BLaER1 (cell line): ENCODE measurements around the gene RHOT1.
"Not testable (repeated sequence)": the region's sequence is repeated elsewhere in the genome, so short reads cannot be mapped to it uniquely, and the experiment has no call there.

ENCODE experiments used
- H3K27ac ChIP-seq: shearing (Covaris generic); formaldehyde crosslinking; 2 replicates; pipeline ENCODE4 v1.8.1; 2022
- H3K27me3 ChIP-seq: shearing (Covaris generic); formaldehyde crosslinking; 2 replicates; pipeline ENCODE4 v1.8.1; 2022
- H3K36me3 ChIP-seq: shearing (Covaris generic); formaldehyde crosslinking; 2 replicates; pipeline ENCODE4 v1.8.1; 2022
- H3K4me1 ChIP-seq: shearing (Covaris generic); formaldehyde crosslinking; 2 replicates; pipeline ENCODE4 v1.8.1; 2022
- H3K4me2 ChIP-seq: shearing (Covaris generic); formaldehyde crosslinking; 2 replicates; pipeline ENCODE4 v1.8.1; 2022
- H3K4me3 ChIP-seq: shearing (Covaris generic); formaldehyde crosslinking; 2 replicates; pipeline ENCODE4 v1.8.1; 2022
- H3K9ac ChIP-seq: shearing (Covaris generic); formaldehyde crosslinking; 2 replicates; pipeline ENCODE4 v1.8.1; 2022
- H3K9me3 ChIP-seq: shearing (Covaris generic); formaldehyde crosslinking; 2 replicates; pipeline ENCODE4 v1.8.1; 2022
- H4K20me1 ChIP-seq: shearing (Covaris generic); formaldehyde crosslinking; 2 replicates; pipeline ENCODE4 v1.8.1; 2022
- Cebpa-rat ChIP-seq: shearing (Covaris generic); IDR thresholded peaks from 2 replicates; pipeline ENCODE4 v1.8.1; 2022

RHOT1 gene

DNA sequence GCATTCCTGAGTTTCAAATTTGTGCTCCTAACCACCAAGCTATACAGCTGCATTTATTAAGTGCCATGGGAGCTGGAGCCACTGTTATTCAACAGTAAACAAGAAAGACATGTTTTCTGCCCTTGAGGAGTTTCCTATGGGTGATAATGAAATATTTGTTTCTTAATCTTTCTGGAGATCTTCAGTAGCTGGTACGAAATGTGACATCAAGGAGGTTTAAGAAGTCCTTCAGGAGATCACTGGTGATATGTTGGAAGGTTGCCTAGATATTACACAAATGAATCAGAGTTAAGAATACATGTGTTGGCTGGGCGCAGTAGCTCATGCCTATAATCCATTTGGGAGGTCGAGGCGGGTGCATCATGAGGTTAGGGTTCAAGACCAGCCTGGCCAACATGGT lies 14.9 kb downstream of the RHOT1 start:
- no peak for TF ChIP-seq Cebpa-rat
- Histone ChIP-seq H3K4me1 (no peaks in the 10 kb centered on the region), H3K27ac (no peak overlapping the region)

GRCh38 chr17:32158870-32159585 lies 16.7 kb downstream of the RHOT1 start:
- H3K27me3 ChIP-seq, result no peaks in the 10 kb centered on the region
- H3K27ac ChIP-seq, result no peak overlapping the region
- H3K9ac ChIP-seq, result no peak overlapping the region
- peaks cover 14% of the 10 kb centered on the region for H3K9me3 ChIP-seq
- H3K4me3 ChIP-seq, result no peak overlapping the region
- peaks cover 83% of the 10 kb centered on the region for H3K36me3 ChIP-seq
- TF ChIP-seq Cebpa-rat, result no peak
- no peaks in the 10 kb centered on the region for H3K4me1 ChIP-seq
- peaks cover 40% of the 10 kb centered on the region for H4K20me1 ChIP-seq
- no peak overlapping the region for H3K4me2 ChIP-seq

More for the DNA sequence above, 14.9 kb downstream of the RHOT1 start:
- H3K4me3 ChIP-seq, result no peak overlapping the region
- H3K9me3 ChIP-seq, result 0 out of 2 replicates have a peak, but pooled peaks cover 5% of the 10 kb centered on the region
- no peaks in the 10 kb centered on the region for H3K27me3 ChIP-seq
- peaks cover 40% of the 10 kb centered on the region for H4K20me1 ChIP-seq
- no peak overlapping the region for H3K4me2 ChIP-seq
- H3K36me3 ChIP-seq, result peaks cover 85% of the 10 kb centered on the region
- H3K9ac ChIP-seq, result no peak overlapping the region

GRCh38 chr17:32159586-32160438 lies 17.5 kb downstream of the RHOT1 start:
- TF ChIP-seq Cebpa-rat, result no peak
- Histone ChIP-seq H3K9ac (no peak overlapping the region), H3K27me3 (no peaks in the 10 kb centered on the region), H4K20me1 (peaks cover 40% of the 10 kb centered on the region), H3K4me1 (no peaks in the 10 kb centered on the region), H3K4me2 (no peak overlapping the region), H3K36me3 (peaks cover 83% of the 10 kb centered on the region), H3K27ac (no peak overlapping the region), H3K4me3 (no peak overlapping the region), H3K9me3 (peaks cover 22% of the 10 kb centered on the region)

GRCh38 chr17:32160526-32160925 lies 18.2 kb downstream of the RHOT1 start:
- Histone ChIP-seq H3K36me3 (peaks cover 83% of the 10 kb centered on the region), H3K4me3 (no peak overlapping the region), H3K9ac (no peak overlapping the region)

GRCh38 chr17:32161029-32161428 lies 18.7 kb downstream of the RHOT1 start:
- no peaks in the 10 kb centered on the region for H3K4me1 ChIP-seq
- H3K27ac ChIP-seq, result no peak overlapping the region
- peaks cover 34% of the 10 kb centered on the region for H3K9me3 ChIP-seq
- H4K20me1 ChIP-seq, result peaks cover 37% of the 10 kb centered on the region
- H3K4me3 ChIP-seq, result no peak overlapping the region
- no peaks in the 10 kb centered on the region for H3K27me3 ChIP-seq
- no peak for TF ChIP-seq Cebpa-rat
- H3K36me3 ChIP-seq, result peaks cover 83% of the 10 kb centered on the region
- no peak overlapping the region for H3K4me2 ChIP-seq
- H3K9ac ChIP-seq, result no peak overlapping the region

More at GRCh38 chr17:32160526-32160925, 18.2 kb downstream of the RHOT1 start:
- Histone ChIP-seq H4K20me1 (peaks cover 40% of the 10 kb centered on the region), H3K4me1 (no peaks in the 10 kb centered on the region), H3K27me3 (no peaks in the 10 kb centered on the region), H3K4me2 (no peak overlapping the region), H3K9me3 (peaks cover 29% of the 10 kb centered on the region), H3K27ac (no peak overlapping the region)
- TF ChIP-seq Cebpa-rat, result no peak

DNA sequence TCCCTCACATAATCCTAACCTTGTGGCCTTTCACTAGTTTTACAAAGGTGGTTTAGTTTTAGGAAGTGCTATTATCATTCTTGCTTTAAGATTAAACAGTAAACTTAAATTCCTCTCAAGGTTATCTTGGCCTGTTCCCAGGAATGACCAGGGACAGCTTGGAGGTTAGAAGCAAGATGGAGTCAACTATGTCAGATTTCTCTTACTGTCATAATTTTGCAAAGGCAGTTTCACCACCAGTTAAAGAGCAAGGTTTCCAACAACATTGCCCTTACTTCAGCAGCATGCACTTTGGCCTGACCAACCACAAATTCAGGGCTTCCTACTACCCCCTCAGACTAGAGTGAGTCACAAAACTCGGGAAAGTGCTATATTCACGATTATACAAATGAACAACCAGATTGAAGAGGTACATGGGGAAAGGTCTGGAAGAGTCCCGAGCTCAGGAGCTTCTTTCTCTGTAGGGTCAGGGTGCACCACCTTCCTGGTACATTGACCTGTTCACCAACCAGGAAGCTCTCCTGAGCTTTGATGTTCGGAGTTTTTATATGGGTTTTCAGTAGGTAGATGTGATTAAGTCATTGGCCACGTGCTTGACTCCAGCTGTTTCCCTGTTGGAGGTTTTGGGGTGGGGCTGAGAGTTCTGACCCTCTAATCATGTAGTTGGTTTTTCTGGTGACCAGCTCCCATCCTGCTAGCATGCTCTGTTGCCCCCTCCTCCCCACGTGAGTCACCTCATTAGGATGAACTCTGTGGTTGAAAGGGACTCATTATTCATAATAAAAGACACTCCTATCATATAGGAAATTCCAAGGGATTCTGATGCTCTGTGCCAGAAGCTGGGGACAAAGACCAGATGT lies 19.4 kb downstream of the RHOT1 start:
- Histone ChIP-seq H3K27me3 (no peaks in the 10 kb centered on the region), H3K27ac (no peak overlapping the region), H3K4me2 (no peak overlapping the region), H3K9me3 (peaks cover 41% of the 10 kb centered on the region), H3K4me1 (no peaks in the 10 kb centered on the region), H4K20me1 (peaks cover 30% of the 10 kb centered on the region), H3K9ac (no peak overlapping the region), H3K4me3 (no peak overlapping the region), H3K36me3 (peaks cover 83% of the 10 kb centered on the region)
- TF ChIP-seq Cebpa-rat, result no peak

GRCh38 chr17:32174889-32175288 lies 32.6 kb downstream of the RHOT1 start:
- no peak overlapping the region for H3K9ac ChIP-seq
- peaks cover 69% of the 10 kb centered on the region for H3K36me3 ChIP-seq
- H3K9me3 ChIP-seq, result peaks cover 34% of the 10 kb centered on the region
- H3K4me3 ChIP-seq, result no peak overlapping the region
- H3K27ac ChIP-seq, result no peak overlapping the region
- H3K27me3 ChIP-seq, result no peaks in the 10 kb centered on the region
- H3K4me1 ChIP-seq, result no peaks in the 10 kb centered on the region
- H4K20me1 ChIP-seq, result no peaks in the 10 kb centered on the region
- no peak for TF ChIP-seq Cebpa-rat
- H3K4me2 ChIP-seq, result no peak overlapping the region

DNA sequence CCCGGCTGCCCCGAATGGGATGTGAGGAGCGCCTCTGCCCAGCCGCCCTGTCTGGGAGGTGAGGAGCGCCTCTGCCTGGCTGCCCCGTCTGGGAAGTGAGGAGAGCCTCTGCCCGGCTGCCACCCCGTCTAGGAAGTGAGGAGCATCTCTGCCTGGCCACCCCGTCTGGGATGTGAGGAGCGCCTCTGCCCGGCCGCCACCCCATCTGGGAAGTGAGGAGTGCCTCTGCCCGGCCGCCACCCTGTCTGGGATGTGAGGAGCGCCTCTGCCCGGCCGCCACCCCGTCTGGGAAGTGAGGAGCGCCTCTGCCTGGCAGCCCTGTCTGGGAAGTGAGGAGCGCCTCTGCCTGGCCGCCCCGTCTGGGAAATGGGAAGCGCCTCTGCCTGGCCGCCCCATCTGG lies 36.4 kb downstream of the RHOT1 start:
- not testable (repeated sequence) for H3K9ac ChIP-seq, H3K4me1 ChIP-seq, H3K27me3 ChIP-seq, H4K20me1 ChIP-seq, H3K4me2 ChIP-seq, H3K27ac ChIP-seq
- peaks cover 35% of the 10 kb centered on the region for H3K9me3 ChIP-seq
- H3K36me3 ChIP-seq, result peaks cover 75% of the 10 kb centered on the region
- peak overlapping the region; percentile 33 for H3K4me3 ChIP-seq

GRCh38 chr17:32179103-32179502 lies 36.8 kb downstream of the RHOT1 start:
- H3K36me3 ChIP-seq, result peaks cover 73% of the 10 kb centered on the region
- not testable (repeated sequence) for H3K4me2 ChIP-seq, H3K27ac ChIP-seq, H3K27me3 ChIP-seq, H3K9ac ChIP-seq, H3K4me1 ChIP-seq, H4K20me1 ChIP-seq
- H3K9me3 ChIP-seq, result peaks cover 35% of the 10 kb centered on the region
- H3K4me3 ChIP-seq, result peak overlapping the region; percentile 33

- Histone ChIP-seq H3K36me3 (peaks cover 75% of the 10 kb centered on the region), H3K9me3 (peaks cover 35% of the 10 kb centered on the region)
- H3K27ac ChIP-seq, H3K9ac ChIP-seq, H3K27me3 ChIP-seq, H3K4me3 ChIP-seq, H3K4me2 ChIP-seq, H4K20me1 ChIP-seq, H3K4me1 ChIP-seq: not testable (repeated sequence)
Observed at GRCh38 chr17:32179526-32179925, 37.2 kb downstream of the RHOT1 start.

DNA sequence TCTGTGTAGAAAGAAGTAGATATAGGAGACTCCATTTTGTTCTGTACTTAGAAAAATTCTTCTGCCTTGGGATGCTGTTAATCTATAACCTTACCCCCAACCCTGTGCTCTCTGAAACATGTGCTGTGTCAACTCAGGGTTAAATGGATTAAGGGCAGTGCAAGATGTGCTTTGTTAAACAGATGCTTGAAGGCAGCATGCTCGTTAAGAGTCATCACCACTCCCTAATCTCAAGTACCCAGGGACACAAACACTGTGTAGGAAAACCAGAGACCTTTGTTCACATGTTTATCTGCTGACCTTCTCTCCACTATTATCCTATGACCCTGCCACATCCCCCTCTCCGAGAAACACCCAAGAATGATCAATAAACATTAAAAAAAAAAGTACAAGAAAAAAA lies 38.0 kb downstream of the RHOT1 start:
- peaks cover 75% of the 10 kb centered on the region for H3K36me3 ChIP-seq
- H4K20me1 ChIP-seq, H3K9ac ChIP-seq, H3K4me3 ChIP-seq, H3K27ac ChIP-seq, H3K4me1 ChIP-seq, H3K4me2 ChIP-seq, H3K27me3 ChIP-seq: not testable (repeated sequence)
- H3K9me3 ChIP-seq, result peaks cover 35% of the 10 kb centered on the region
